GM21825 (cell line): Measurements from ENCODE around the gene UBAP2L.
"Not testable (repeated sequence)": the region's sequence is repeated elsewhere in the genome, so short reads cannot be mapped to it uniquely, and the experiment has no call there.

Experiments
- ATAC-seq: cut with Tn5 transposase; IDR thresholded peaks from one replicate; pipeline ENCODE4 v1.9.1; 2021; ENCODE audit warnings: mild to moderate bottlenecking, moderate library complexity; ENCODE audit not compliant: unreplicated experiment

Gene UBAP2L

GRCh38 chr1:154241703-154242351 is 21.1 kb downstream of the UBAP2L start:
- no peak for ATAC-seq

DNA sequence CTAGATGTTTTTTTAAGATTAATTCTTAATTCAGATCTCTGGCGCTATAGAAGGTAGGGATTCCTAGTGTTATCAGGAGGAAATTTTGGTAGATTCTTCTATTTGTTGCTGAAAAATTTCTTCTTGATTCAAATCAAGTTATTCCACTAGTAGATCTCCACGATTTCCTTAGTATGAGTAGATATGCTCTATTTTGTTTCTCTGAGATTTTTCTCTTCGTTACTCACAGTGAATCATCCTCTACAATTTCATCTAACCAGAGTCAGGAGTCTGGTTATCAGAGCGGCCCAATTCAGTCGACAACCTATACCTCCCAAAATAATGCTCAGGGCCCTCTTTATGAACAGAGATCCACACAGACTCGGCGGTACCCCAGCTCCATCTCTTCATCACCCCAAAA is 32.9 kb downstream of the UBAP2L start:
- ATAC-seq, result no peak

DNA sequence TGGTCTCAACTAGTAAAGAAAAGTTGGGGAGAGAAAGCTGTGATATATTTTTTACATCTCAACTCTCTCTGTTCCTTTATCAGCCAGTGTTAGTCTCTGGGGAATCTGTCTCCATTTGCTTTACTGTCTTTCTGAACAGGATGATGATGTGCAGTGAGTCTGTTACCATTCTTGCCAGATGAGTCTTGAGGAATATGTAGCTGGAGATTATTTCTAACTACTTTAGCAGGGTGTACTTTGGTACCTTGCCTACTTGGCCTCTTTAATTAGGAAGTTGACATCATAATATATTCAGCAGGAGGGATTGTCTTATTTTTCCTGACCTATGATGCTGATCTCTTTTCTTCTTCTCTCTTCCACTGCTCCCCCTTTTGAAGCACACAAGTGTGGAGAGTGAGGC is 35.9 kb downstream of the UBAP2L start:
- no peak for ATAC-seq

DNA sequence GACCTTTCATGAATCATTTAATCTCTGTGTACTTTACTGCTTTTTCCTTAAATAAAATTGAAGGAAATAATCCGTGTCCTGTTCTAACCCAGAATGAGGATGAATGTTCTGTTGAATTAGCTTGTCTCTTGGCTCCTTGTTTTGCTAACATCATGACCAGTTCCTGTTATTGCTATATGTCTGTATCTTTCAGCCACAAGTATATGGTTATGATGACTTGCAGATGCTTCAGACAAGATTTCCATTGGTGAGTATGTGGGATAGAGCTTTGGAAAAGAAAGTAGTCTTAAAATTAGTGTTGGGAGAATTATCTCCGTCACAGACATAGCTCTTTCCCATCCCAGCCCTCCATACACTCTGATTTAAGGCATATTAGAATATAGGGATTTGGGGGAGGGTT is 38.0 kb downstream of the UBAP2L start:
- ATAC-seq, result no peak

GRCh38 chr1:154260127-154260526 is 39.4 kb downstream of the UBAP2L start:
- no peak for ATAC-seq

- no peak for ATAC-seq
Observed at GRCh38 chr1:154263465-154264332, 42.9 kb downstream of the UBAP2L start.

- no peak for ATAC-seq
Observed at GRCh38 chr1:154264454-154264853, 43.7 kb downstream of the UBAP2L start.

- no peak for ATAC-seq
Observed at GRCh38 chr1:154265586-154265985, 44.8 kb downstream of the UBAP2L start.

DNA sequence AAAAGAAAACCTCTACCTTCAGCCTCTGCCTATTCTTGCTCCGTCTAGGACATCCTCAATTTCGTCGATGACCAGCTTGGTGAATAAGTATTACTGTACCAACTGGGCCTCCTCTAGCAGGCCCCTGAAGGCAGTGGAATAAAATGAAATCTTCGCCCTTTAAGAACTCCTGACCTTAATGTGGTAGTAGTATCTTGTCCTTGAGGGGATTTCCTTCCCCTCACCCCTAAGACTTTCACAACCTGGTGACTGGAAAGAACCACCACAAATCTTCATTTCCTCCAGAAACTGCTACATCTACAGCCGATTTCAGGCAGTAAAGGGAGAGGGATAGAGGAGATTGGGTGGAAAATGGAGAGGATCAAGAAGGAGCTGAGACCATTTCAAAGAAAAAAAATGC is 50.1 kb downstream of the UBAP2L start:
- ATAC-seq, result no peak

DNA sequence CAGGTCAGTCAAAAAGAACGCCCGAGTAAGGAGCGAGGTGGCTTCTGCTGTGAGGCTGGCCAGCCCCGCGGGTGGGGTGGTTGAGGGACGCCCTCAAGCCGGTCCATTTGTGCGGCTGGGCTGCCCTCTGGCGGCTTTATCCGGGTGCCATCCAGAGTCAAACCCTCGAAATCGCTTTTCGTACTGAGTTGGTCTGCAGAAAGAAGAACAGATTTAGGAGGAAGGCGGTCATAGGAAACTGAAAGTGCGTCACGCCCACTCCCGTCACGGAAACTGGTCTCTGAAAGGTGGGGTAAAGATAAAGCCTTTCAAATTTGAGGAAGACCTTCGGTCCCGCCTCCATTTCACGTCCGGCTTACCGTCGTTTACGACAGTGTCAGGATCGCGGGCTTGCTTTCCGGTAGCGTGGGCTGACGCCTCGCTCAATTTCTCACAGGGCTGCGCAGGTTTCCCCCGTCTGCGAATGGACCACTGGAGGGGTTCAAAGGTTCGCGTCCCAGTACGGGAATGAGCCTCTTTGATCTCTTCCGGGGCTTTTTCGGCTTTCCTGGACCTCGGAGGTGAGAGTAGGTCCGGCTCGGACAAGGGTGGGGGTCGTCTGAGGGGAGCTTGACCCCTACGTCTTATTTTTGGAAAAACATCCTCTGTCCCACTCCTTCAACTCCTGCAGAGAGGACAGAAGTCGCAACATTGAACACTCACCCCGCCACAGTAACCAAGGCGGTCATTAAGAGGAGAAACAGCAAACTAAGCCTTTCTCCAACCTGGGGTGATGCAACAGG is 51.7 kb downstream of the UBAP2L start, which contains the start of gene HAX1:
Gene HAX1, plus strand, starts transcription at position 413 of the 782 bp plus-strand sequence. Its CDS starts 95 bp downstream, at position 508.
- ATAC-seq, result peak; percentile 91

DNA sequence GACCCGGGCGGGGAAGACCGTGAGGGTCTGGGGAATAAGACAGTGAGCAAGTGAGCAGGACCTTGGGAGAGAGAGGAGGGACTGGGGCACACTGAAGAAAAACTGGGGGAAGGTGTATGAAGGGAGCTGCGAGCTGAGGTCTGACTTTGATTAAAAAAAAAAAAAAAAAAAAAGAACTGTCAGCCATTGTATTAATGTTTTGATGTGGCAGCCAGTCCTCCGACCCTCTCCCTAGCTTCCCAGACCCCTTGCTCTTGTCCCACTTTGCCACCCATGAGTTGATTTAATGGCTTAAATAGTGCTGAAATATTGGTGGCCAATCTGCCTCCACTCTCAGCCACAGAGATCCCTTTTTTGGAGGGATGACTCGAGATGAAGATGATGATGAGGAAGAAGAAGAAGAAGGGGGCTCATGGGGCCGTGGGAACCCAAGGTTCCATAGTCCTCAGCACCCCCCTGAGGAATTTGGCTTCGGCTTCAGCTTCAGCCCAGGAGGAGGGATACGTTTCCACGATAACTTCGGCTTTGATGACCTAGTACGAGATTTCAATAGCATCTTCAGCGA is 52.3 kb downstream of the UBAP2L start:
- ATAC-seq, result no peak

DNA sequence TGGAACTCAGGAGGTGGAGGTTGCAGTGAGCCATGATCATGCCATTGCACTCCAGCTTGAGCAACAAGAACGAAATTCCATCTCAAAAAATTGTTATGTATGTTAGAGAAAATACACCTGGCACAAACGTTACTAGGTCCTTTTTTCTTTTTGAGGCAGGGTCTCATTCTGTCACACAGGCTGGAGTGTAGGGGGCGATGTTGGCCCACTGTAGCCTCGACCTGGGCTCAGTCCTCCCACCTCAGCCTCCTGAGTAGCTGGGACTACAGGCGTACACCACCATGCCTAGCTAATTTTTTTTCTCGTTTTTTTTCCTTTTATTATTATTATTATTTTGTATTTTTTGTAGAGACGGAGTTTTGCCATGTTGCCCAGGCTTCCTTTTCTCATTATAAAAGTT is 56.0 kb downstream of the UBAP2L start:
- no peak for ATAC-seq

- not testable (repeated sequence) for ATAC-seq
Observed at GRCh38 chr1:154287591-154287990, 66.8 kb downstream of the UBAP2L start.

GRCh38 chr1:154288661-154289060 is 67.9 kb downstream of the UBAP2L start:
- no peak for ATAC-seq

DNA sequence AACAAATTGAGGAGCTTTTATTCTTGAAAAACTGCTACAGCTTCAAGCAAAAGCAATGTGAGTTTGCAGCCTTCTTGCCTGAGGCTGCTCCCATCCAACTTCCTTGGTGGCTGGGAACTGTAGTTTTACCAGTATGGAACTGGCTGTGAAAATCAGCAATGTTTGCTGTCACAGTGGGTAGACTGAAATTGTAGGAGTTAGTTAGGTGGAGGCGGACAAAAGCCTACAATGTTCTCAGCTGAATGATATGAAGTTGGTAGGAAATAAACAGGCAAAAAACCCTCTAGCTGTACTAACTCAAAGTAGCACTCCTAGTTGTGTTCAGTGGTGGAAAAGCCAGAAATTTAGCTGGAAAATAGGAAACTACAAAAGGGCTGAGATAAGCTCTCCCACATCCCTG is 70.2 kb downstream of the UBAP2L start:
- ATAC-seq, result no peak

- ATAC-seq, result no peak
Observed at GRCh38 chr1:154295408-154296235, 74.9 kb downstream of the UBAP2L start.

DNA sequence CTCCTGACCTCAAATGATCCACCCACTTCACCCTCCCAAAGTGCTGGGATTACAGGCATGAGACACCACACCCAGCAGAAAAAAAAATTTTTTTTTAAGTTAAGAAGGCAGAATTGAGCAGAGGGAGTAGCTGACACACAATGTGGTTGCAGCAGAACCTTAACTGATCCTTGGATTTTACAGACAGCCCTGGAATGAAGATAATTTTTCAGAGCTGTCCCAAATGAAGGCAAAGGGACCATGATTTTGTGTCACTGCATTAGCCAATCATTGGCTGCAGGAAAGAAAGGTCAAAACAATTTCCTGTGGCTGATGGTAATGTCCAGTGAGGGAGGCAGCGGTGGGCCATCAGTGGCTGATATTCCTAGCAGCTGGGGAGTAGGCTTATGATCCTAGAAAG is 80.8 kb downstream of the UBAP2L start:
- ATAC-seq, result no peak

- no peak for ATAC-seq
Observed at GRCh38 chr1:154304664-154305337, 84.0 kb downstream of the UBAP2L start.

- no peak for ATAC-seq
Observed at GRCh38 chr1:154306151-154306550, 85.4 kb downstream of the UBAP2L start.
